ENCODE measurements around the gene C6orf120. TPM values are rescaled to one million over a fixed set of nuclear protein-coding genes. Genes with fewer than 3 reads are reported as not detected.

The C6orf120 gene
- total and polyA plus RNA-seq, 2 of the 13 experiments (the other 11 are each of a cell fraction or from before 2014, with no cell fraction given), result 21.7 to 29.9 TPM

- TF ChIP-seq NR0B2 (CRISPR knock-in tag; IDR thresholded peaks at IDR 0.05), result no peak
- no peak for TF ChIP-seq ZFP62 (CRISPR knock-in tag; IDR thresholded peaks at IDR 0.05)
- TF ChIP-seq ZNF556 (CRISPR knock-in tag; IDR thresholded peaks at IDR 0.05; ENCODE audit: borderline replicate concordance), result no peak
- no peak for TF ChIP-seq MBNL3 (CRISPR knock-in tag; conservative IDR thresholded peaks at IDR 0.05)
- TF ChIP-seq ZFYVE20 (CRISPR knock-in tag; IDR thresholded peaks at IDR 0.05; ENCODE audit: borderline replicate concordance, low read depth), result no peak
- TF ChIP-seq NCOA5 (CRISPR knock-in tag; IDR thresholded peaks at IDR 0.05), result no peak
- no peak for TF ChIP-seq ZNF883 (CRISPR knock-in tag; IDR thresholded peaks at IDR 0.05; ENCODE audit: not compliant biosample characterization)
- TF ChIP-seq MAZ (IDR thresholded peaks at IDR 0.05; ENCODE audit: borderline replicate concordance, low read depth, low read length), result no peak
- no peak for TF ChIP-seq MAZ (CRISPR knock-in tag; IDR thresholded peaks at IDR 0.05; ENCODE audit: low read depth)
- TF ChIP-seq ZNF790 (CRISPR knock-in tag; IDR thresholded peaks at IDR 0.05; ENCODE audit: borderline replicate concordance), result no peak
- TF ChIP-seq HBP1 (CRISPR knock-in tag; IDR thresholded peaks at IDR 0.05; ENCODE audit: low read depth), result no peak
- 0 out of 2 replicates have a peak, but pooled peaks have one; percentile 38 for TF ChIP-seq ZNF567 (CRISPR knock-in tag; IDR thresholded peaks at IDR 0.05; ENCODE audit: borderline replicate concordance)
- peak; percentile 65; the same call in 1 of the 2 replicates for TF ChIP-seq ZNF317 (CRISPR knock-in tag; IDR thresholded peaks at IDR 0.05)
- no peak for TF ChIP-seq CREB1 (IDR thresholded peaks at IDR 0.05)
- no peak for TF ChIP-seq CREB1 (CRISPR knock-in tag; IDR thresholded peaks at IDR 0.05)
- TF ChIP-seq SMARCE1 (IDR thresholded peaks at IDR 0.05; ENCODE audit: borderline replicate concordance), result no peak
- peak; percentile 32; the same call in 1 of the 2 replicates for TF ChIP-seq GMEB1 (CRISPR knock-in tag; IDR thresholded peaks at IDR 0.05; ENCODE audit: borderline replicate concordance)
- 0 out of 2 replicates have a peak, but pooled peaks have one; percentile 35 for TF ChIP-seq PITX1 (CRISPR knock-in tag; IDR thresholded peaks at IDR 0.05)
- no peak for TF ChIP-seq KLF12 (CRISPR knock-in tag; IDR thresholded peaks at IDR 0.05; ENCODE audit: borderline replicate concordance)
- TF ChIP-seq SP1 (IDR thresholded peaks at IDR 0.05), result no peak
- TF ChIP-seq SP1 (CRISPR knock-in tag; IDR thresholded peaks at IDR 0.05), result no peak
- no peak for TF ChIP-seq ZNF674 (CRISPR knock-in tag; IDR thresholded peaks at IDR 0.05; ENCODE audit: low read depth)
- TF ChIP-seq ZBTB37 (CRISPR knock-in tag; IDR thresholded peaks at IDR 0.05), result no peak
- TF ChIP-seq PHF8 (CRISPR knock-in tag; IDR thresholded peaks at IDR 0.05), result 0 out of 2 replicates have a peak, but pooled peaks have one; percentile 57
- TF ChIP-seq MED13 (CRISPR knock-in tag; IDR thresholded peaks at IDR 0.05), result no peak
- TF ChIP-seq ZNF780A (CRISPR knock-in tag; IDR thresholded peaks at IDR 0.05), result no peak
- peak; percentile 30; the same call in 1 of the 2 replicates for TF ChIP-seq SIN3A (IDR thresholded peaks at IDR 0.05; ENCODE audit: borderline replicate concordance, low read depth, low read length)
Observed at GRCh38 chr6:169722362-169723199, 20.7 kb downstream of the C6orf120 start (continued).
